Stimulated activated CD4-positive, alpha-beta T cell treated with anti-CD3 and anti-CD28 coated beads, Interleukin-2, amount 100 ng/mL, for 4 hours (primary cell): ENCODE measurements around the gene CCDC178.

Source experiments
- DNase-seq: peaks from one replicate; pipeline ENCODE4 v3.0.0-alpha.2; 2020; ENCODE audit warnings: low read depth

Gene CCDC178

GRCh38 chr18:33116376-33116775 is 324.1 kb downstream of the CCDC178 start:
- DNase-seq, result no peak

GRCh38 chr18:33115917-33116316 is 324.6 kb downstream of the CCDC178 start:
- DNase-seq, result no peak

GRCh38 chr18:33115476-33115875 is 325.0 kb downstream of the CCDC178 start:
- no peak for DNase-seq

- DNase-seq, result no peak
Observed at GRCh38 chr18:33114749-33115148, 325.8 kb downstream of the CCDC178 start.

- no peak for DNase-seq
Observed at GRCh38 chr18:33113416-33113815, 327.1 kb downstream of the CCDC178 start.

GRCh38 chr18:33107511-33107910 is 333.0 kb downstream of the CCDC178 start:
- no peak for DNase-seq

- DNase-seq, result no peak
Observed at GRCh38 chr18:33101316-33101715, 339.2 kb downstream of the CCDC178 start.

- DNase-seq, result no peak
Observed at GRCh38 chr18:33099626-33100025, 340.9 kb downstream of the CCDC178 start.

- no peak for DNase-seq
Observed at GRCh38 chr18:33097126-33097525, 343.4 kb downstream of the CCDC178 start.

- no peak for DNase-seq
Observed at GRCh38 chr18:33090461-33090860, 350.1 kb downstream of the CCDC178 start.

- DNase-seq, result no peak
Observed at GRCh38 chr18:33076601-33077000, 363.9 kb downstream of the CCDC178 start.

GRCh38 chr18:33074125-33074524 is 366.4 kb downstream of the CCDC178 start:
- no peak for DNase-seq

GRCh38 chr18:33062834-33063364 is 377.6 kb downstream of the CCDC178 start:
- no peak for DNase-seq

- DNase-seq, result no peak
Observed at GRCh38 chr18:33052886-33053285, 387.6 kb downstream of the CCDC178 start.

GRCh38 chr18:33051407-33051806 is 389.1 kb downstream of the CCDC178 start:
- no peak for DNase-seq

- DNase-seq, result no peak
Observed at GRCh38 chr18:33040213-33040612, 400.3 kb downstream of the CCDC178 start.

GRCh38 chr18:33034945-33035344 is 405.6 kb downstream of the CCDC178 start:
- no peak for DNase-seq

GRCh38 chr18:33034212-33034611 is 406.3 kb downstream of the CCDC178 start:
- DNase-seq, result no peak

GRCh38 chr18:33022370-33022769 is 418.2 kb downstream of the CCDC178 start:
- DNase-seq, result no peak

GRCh38 chr18:33020877-33021276 is 419.6 kb downstream of the CCDC178 start:
- DNase-seq, result no peak

GRCh38 chr18:33014060-33014796 is 426.3 kb downstream of the CCDC178 start:
- DNase-seq, result no peak

- no peak for DNase-seq
Observed at GRCh38 chr18:33010149-33010548, 430.4 kb downstream of the CCDC178 start.

GRCh38 chr18:32998921-32999320 is 441.6 kb downstream of the CCDC178 start:
- DNase-seq, result no peak

- DNase-seq, result no peak
Observed at GRCh38 chr18:32998285-32998684, 442.2 kb downstream of the CCDC178 start.
